Cortex of kidney (tissue), 1 donor: ENCODE measurements around the gene IMP3.
"Not testable (repeated sequence)": the region's sequence is repeated elsewhere in the genome, so short reads cannot be mapped to it uniquely, and the experiment has no call there.

Experiments
- DNase-seq: peaks from one replicate; lab custom pipeline; 2025; lab: John Stamatoyannopoulos, UW

The IMP3 gene

DNA sequence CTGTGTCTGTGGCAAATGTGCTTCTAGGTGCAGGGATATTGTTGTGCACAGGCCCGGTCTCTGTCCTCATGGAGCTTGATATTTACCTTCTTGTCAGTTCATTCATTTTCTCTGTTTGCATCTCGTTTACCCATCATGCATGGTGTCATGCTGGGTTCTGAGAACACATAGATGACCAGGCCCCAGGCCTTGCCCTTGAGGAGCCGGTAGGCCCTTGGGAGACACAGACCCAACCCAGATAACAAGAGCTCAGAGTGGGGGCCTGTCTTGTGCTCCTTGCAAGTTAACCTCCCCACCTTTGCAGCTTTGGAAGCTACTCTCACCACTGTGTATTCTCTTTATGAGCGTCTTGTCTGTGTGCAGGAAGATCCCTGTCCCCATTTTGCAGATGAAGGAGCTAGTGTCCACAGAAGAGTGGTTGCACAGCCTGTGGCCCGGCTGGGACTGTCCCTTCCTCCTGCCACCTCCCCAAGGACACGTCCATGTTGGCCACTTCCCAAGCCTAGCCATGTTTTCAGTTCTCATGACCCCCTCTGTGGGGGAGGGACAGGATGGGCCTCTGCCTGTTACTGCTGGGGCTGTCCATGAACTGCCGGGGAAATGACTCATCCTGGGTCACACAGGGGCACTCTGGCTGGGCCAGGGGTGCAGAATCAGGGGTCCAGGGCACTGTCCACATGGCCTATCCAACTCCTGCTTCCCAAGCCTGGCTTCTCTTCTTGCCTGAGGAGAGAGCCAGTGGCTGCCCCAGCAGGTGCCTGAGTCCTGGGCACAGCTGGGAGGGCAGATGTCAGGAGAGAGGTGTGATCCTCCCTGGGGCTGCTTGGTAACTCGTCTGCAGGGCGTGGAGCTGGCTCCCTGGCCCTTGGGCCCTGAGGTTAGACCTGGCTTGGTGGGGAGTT lies 11.1 kb upstream of the IMP3 start:
- no peak for DNase-seq

DNA sequence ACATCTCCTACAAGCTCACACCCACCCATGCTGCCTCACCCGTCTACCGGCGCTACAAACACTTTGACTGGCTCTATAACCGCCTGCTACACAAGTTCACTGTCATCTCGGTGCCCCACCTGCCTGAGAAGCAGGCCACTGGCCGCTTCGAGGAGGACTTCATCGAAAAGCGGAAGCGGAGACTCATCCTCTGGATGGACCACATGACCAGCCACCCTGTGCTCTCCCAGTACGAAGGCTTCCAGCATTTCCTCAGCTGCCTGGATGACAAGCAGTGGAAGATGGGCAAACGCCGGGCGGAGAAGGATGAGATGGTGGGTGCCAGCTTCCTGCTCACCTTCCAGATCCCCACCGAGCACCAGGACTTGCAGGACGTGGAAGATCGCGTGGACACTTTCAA lies 9.8 kb upstream of the IMP3 start:
- DNase-seq, result no peak

DNA sequence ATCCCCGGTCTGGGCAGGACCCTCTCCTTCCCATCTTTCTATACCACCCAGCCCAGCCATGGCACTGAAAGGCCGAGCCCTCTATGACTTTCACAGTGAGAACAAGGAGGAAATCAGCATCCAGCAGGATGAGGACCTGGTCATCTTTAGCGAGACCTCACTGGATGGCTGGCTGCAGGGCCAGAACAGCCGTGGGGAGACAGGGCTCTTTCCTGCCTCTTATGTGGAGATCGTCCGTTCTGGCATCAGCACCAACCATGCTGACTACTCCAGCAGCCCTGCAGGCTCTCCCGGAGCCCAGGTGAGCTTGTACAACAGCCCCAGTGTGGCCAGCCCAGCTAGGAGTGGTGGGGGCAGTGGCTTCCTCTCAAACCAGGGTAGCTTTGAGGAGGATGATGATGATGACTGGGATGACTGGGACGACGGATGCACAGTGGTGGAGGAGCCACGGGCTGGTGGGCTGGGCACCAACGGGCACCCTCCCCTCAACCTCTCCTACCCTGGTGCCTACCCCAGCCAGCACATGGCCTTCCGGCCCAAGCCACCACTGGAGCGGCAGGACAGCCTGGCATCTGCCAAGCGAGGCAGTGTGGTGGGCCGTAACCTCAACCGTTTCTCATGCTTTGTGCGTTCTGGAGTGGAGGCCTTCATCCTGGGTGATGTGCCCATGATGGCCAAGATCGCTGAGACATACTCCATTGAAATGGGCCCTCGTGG lies 9.2 kb upstream of the IMP3 start:
- no peak for DNase-seq

DNA sequence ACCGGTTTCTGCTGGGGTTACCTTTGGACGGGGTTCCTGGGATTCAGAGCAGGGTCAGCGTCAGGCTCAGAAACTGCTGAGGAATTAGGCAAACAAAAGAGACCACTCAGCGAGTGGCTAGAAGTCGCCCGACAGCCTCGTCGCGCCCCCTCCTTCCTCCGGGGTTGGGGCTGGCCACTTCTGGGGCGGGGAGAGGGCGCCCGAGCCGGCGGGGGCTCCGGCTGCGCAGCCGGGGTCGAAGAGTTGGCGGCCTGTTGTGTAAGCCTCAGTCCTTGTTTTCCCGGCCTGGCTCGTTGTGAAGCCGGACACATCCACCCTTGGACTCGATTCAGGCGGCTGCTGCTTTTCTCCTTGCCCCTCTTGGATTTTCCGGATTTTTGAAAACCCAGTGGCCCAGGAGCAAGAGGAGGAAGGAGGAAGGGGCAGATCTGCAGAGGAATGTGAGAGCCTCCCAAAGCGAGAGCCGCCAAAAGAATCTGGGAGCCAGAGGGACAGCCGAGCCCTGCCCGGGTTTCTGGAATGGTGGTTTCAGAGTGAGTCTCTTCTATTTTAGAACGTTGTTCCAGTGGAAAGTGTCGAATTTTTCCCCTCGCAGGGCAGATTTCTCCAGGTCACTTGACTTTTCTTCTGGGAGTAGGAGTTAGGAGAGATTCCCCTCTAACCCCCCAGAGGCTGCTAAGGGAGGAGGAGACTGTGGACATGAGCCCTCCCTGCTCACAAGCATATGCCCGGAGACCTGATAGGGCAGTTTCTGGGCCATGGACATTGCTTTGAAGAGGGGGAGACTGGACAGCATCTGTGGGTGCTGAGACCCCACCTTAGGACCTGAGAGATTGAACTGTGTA lies 8.4 kb upstream of the IMP3 start:
- no peak for DNase-seq

DNA sequence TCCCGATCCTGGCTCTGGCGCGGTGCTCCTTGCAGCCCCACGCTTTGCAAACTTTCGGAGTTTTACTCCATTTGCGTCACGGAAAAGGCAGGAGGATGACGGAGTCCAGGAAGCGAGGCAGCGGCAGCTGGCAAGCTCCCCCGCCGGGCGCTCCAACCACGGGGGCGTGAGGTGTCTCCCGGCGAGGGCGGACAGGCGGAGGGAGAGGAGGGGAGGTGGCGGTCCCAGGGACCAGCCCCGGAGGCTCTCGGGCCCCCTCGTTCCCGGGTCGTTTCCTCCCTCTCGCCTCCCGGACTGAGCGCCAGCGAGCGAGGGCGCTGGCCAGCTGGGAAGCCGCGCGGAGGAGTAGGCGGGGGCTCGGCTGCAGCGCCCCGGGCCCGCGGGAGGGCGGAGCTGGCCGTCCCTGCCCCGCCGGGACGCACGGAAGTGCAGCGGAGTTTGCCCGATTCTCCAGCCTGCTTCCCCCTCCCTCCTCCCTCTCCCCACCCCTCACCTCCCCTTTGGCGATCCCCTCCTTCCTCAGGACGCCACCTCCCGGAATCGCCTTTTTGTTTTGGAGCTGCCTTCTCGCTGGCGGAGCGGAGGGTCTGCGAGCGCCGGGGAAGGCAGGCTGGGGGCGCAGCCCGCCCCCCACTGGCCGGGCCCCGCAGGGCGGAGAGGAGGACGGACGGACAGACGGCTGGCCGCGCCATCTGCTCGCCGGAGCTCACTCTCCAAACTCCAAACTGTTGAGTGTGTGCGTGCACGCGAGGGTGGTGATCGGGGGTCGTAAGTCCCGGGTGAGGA lies 7.5 kb upstream of the IMP3 start, which contains the start of gene SNX33:
SNX33 (plus strand) TSS at position 543 of the 786 bp plus-strand sequence. CDS start 1,191 bp downstream, outside the sequence.
- no peak for DNase-seq

DNA sequence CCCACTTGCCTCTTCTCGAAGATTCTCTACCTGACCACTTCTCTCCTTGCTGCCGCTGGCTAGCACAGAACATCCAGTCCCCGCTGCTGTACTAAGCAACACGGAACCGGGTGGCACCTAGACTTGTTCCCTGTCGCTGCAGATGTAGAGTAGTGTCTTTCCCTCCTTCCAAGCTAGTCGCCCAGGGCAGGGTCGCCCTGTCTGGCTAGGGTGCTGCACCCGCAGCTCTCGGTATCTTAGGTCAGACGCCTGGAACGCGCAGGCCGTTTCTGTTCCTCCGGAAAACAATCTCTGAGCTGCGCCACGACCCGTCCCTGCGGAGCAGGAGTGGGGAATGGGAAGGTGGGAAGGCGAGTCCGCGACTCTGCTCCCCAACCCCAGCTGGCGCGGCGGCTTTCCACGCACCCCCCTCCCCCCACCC lies 6.9 kb upstream of the IMP3 start:
- no peak for DNase-seq

DNA sequence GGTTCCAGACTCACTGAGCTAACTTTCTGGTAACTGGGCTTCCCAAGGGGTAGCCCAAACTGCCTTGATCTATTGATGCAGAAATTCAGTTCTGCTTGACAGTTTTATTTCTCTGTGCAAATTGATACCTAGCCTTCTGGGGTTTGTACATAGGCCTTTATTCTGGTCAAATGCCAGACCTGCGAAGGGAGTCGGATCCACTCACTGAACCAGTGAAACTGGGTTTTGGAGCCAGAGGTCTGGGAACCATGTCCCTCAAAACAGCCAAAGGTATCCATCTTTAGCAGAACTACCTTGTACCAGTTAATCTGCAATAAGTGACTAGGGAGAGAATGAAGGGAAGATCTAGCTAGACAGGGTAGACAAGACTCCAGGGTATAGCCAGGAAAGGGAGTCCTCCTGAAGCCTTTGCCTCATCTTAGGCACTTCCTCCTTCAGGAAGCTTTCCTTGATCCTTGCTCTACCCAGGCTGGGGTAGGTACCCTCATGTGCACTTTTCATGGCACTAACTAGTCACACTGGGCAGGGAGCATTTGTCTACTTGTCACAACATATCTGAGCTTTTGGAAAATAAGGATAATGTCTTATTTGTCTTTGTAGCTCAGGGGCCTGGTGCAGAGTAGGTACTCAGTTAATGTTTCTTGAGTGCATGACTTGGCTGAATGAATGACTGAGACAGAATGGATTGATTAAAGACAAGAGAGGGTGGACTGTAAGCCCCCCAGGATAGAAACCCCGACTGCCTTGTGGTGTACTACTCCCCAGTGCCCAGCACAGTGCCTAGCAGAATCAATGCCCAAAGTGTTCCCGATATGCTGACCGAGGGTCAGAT lies 6.3 kb upstream of the IMP3 start:
- no peak for DNase-seq

DNA sequence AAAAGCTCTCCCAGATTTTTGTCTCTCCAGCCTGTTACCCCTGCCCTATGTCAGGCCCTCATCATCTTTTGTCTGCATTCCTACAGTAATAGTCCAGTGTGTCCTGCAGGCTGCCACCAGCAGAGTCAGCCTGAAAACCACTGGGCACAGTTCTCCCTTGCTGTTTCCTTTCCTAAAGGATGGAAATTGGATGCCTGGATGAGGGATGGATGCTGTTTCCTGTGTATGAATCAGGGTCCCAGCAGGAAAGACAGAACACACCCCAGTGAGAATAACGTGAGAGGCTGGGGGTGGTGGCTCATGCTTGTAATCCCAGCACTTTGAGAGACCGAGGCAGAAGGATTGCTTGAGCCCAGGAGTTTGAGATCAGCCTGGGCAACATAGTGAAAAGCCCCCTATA lies 4.4 kb upstream of the IMP3 start:
- DNase-seq, result no peak

DNA sequence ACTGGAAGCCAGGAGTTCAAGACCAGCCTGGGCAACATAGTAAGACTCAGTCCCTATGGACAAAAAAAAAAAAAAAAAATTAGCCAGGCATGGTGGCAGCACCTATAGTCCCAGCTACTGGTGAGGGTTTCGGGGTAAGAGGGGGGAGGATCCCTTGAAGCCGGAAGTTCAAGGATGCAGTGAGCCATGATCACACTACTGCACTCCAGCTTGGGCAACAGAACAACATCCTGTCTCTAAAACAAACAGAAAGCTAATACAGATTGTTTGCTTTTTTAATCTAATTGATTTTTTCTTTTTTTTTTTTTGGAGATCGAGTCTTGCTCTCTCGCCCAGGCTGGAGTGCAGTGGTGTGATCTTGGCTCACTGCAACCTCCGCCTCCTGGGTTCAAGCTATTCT lies 1.6 kb upstream of the IMP3 start:
- no peak for DNase-seq

DNA sequence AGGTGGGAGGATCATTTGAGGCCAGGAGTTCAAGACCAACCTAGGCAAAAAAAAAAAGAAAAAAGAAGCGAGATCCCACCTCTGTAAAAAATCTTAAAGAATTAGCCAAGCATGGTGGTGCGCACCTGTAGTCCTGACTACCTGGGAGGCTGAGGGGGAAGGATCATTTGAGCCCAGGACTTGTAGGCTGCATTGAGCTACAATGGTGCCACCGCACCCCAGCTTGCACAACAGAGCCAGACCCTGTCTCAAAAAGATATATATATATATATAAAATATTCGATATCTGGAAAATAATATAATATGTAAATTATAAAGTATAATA lies 1.1 kb upstream of the IMP3 start:
- no peak for DNase-seq

DNA sequence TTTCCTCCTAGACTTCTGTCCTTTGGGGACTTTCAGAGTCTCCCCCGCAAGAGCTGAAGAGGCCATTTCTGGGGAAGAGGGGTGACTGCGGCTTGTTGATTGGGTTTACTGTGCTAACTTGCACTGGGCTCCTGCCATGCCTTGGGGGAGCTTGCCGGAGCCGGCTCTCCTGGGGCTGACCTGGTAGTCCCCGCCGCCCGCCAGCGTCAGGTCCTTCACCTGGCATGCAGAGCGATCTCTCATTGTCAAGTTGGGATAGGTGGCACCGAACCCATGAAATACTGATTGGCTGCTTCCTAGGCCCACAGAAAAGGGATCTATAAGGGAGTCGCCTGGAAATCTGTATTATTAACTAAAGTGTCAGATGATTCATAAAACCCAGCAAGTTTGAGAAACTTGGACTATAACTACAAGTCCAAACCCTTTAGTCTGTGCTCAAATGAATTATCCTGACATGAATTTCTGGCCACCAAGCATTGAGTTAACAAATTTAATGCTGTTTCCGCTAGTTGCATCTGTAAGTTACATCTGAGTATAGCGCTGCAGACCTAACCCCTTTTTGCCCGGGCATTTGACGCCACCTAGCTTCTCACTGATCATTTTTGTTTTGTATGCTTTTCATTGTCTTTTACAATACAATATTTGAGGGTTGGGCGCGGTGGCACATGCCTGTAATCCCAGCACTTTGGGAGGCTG lies 607 bp upstream of the IMP3 start:
- DNase-seq, result no peak

DNA sequence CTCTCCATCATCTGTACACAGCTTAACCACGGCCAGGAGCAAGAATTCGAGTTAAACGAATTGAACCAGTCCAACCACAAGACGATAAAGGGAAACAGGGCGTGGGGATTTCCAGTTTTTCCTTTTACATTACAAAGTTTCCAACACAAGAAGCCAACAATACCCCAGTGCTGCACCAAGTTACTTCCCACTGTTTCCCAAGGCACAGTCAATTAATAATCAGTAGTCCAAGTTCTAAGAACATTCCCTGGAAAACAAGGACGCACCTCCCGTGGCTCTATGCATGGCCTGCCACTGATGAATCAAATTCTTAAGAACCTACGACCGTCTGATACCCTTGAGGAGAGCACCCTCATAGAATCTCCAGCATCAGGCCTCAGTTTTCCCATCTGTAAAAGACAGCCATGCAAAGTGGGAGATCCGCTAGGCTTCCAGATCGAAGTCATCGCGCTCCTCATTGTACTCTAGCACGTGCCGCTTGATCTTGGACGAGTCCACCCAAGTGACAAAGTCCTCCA lies 774 bp downstream of the IMP3 start:
- DNase-seq, result no peak

DNA sequence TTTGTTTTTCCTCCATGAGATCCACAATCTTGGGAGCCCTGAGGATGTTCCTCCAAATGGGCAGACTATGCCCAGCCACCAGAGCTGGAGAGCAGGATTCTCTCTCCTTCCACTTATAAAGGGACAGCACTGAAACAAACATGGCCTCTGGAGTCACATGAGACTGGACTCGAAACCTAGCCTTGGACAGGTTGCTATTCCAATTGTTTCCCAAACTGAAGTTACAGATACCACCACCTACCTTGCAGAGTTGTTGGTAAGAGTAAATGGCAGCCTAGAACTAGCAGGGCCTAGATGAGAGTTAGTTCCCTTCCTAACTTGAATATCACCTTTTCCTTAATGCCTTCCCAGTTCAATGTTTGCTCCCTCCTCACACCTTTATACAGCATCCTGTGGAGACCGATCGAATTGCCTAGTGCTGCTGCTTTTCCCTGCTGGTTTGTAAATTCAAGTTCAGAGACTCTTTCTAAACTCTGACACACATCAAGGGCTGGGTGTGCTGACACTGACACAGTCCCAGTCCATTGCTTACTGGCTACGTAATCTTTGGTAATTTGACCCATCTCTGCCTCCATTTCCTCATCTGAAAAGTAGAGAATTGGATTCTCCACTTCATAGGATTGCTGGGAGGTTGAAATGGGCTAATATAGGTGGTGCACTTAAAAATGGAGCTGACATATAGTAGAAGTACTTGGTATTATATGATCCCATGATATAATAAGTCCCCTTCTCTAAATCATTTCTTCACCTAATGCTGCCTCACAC lies 2.6 kb downstream of the IMP3 start:
- no peak for DNase-seq

DNA sequence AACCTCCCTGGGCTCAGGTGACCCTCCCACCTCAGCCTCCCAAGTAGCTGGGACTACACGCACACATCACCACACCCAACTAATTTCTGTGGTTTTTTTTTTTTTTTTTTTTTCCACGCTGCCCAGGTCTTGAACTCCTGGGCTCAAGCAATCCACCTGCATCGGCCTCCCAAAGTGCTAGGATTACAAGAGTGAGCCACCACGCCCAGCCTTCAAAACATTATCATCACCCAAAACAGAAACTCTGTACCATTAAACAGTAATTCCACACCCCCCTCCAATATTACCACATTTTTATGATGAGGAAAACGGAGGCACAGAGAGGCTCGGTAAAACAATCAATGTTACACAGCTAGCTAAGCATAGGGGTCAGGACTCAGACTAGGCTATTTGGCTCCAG lies 4.0 kb downstream of the IMP3 start:
- DNase-seq, result no peak

DNA sequence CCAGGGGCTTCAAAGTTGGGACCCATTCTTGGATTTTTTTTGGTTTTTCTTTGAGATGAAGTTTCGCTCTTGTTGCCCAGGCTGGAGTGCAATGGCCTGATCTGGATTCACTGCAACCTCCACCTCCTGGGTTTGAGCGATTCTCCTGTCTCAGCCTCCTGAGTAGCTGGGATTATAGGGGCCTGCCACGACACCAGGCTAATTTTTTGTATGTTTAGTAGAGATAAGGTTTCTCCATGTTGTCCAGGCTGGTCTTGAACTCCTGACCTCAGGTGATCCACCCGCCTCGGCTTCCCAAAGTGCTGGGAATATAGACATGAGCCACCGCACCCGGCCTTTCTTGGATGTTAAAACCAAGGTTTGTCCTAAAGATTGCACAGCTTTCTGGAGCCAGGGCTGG lies 6.1 kb downstream of the IMP3 start:
- not testable (repeated sequence) for DNase-seq

DNA sequence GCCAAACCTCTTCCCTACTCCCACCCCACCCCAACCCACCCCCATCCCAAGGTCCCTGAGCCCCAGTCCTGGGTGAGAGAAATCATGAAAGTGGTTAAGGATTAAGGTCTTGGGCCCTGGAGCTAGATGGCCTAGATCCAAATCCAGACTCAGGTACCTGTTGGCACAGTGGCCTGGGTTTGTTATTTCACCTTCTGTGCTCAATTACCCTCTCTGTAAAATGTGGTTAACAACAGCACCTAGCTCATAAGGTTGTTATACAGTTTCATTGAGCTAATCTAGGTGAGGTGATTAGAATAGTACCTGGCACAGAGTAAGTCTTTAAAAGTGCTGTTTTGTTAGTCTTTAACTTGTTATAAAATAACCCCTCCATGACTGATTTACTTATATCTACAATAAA lies 8.1 kb downstream of the IMP3 start:
- DNase-seq, result no peak

DNA sequence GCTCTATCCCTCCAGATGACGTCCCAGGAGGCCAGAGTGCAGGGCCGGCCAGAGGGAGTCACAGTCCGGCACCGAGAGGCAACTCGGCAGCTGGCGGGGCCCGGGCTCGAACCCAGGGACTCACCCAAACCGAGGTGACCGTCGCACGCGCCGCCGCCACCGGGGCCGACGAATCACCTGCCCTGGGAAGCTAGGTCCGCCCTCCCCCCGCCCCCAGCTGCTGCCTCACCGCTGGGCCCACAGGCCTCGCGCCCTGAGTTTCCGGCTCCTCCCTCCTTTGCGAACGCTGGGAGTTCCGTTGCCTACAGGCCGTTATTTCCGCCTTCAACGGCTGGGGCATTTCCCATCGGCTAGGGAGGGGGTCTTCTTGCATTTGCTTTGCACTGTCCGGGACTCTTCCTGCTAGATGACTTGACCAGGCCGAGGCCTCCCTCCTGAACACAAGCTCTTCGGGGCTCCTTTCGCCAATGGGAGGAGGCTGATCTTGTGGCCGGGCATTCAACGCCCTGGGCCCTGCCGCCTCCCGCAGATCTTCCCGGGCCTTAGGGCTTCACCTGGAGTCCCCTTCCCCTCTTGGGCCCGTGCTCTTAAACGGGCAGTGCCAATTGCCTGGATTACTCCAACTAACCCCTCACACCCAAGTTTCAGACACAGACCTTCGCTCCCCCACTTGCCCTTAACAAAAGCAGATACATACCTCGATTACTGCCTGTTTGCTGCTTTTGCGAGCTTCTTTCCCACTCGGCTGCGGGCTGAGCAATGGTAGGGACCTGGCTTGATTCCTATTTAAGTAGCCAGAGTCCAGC lies 14.3 kb downstream of the IMP3 start, which contains the start of gene SNUPN:
SNUPN (minus strand) TSS at position 184 of the 806 bp plus-strand sequence. CDS start 4,674 bp downstream, outside the sequence.
- DNase-seq, result peak; percentile 68

DNA sequence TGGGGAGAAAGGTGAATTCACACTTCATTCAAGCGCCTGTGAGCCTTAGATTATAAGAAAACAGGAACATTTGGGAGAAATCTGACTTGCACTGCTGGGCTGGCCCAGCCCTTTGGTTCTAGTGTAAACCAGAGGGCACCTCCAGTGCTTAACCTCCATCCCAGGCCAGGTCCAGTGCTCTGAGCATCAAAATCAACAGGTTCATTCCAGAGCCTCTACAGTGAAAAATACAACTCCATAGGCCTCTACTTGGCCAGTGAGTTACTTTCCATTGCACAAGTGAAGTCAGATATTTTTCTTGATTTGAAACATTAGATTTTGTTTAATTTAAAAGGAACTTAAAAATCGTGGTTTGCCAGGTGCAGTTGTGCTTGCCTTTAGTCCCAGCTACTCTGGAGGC lies 17.5 kb downstream of the IMP3 start:
- no peak for DNase-seq
